K562 (cell line): ENCODE results near the gene YIPF5. TPM values are rescaled to one million over a fixed set of nuclear protein-coding genes. Genes with fewer than 3 reads are reported as not detected.

ENCODE experiments used
- CC2D1A ChIP-seq: fragments of 450-650 bp; IDR thresholded peaks from 2 replicates; pipeline ENCODE4 v1.6.1; 2017; ENCODE audit warnings: mild to moderate bottlenecking
- CEBPG ChIP-seq, 3 experiments: fragments of 200-800 bp in 1 of 3; sonication (Bioruptor generic) in 1 of 3; sonication (generic) in 1 of 3; formaldehyde crosslinking in 1 of 3; IDR thresholded peaks in 2 of 3; conservative IDR thresholded peaks in 1 of 3; 2 replicates each; pipeline versions ENCODE4 v1.6.1 to v1.8.0; 2016 to 2022; ENCODE audit warnings: missing compliant biosample characterization in 2 of 3, missing genetic modification characterization in 2 of 3, mild to moderate bottlenecking in 1 of 3, missing genetic modification reagents in 1 of 3
- KDM5B ChIP-seq: fragments of 200-600 bp; sonication (generic); IDR thresholded peaks from 2 replicates; pipeline ENCODE4 v1.6.1; 2012; ENCODE audit warnings: low read depth, mild to moderate bottlenecking, moderate library complexity, low read length, control low read depth, inconsistent platforms; ENCODE audit not compliant: insufficient replicate concordance
- PHF20 ChIP-seq: fragments of 450-650 bp; IDR thresholded peaks from 2 replicates; pipeline ENCODE4 v1.6.1; 2018; ENCODE audit not compliant: partially characterized antibody
- RAD21 ChIP-seq, 2 experiments: fragments of 250-450 bp in 1 of 2; fragments of 450-650 bp in 1 of 2; sonication (Bioruptor Pico) in 1 of 2; formaldehyde crosslinking in 1 of 2; IDR thresholded peaks in 1 of 2; conservative IDR thresholded peaks in 1 of 2; 2 replicates each; pipeline versions ENCODE4 v1.4.0 to v1.8.0; 2020 to 2022; ENCODE audit warnings: mild to moderate bottlenecking in 2 of 2, moderate library complexity in 1 of 2
- ZNF551 ChIP-seq: fragments of 250-450 bp; sonication (Bioruptor Pico); IDR thresholded peaks from 2 replicates; pipeline ENCODE4 v1.5.0; 2021; ENCODE audit warnings: mild to moderate bottlenecking, moderate library complexity
- polyA plus RNA-seq, 8 experiments: library from polyadenylated mRNA; depleted of rRNA in 4 of 8; stranded (reverse) in 5 of 8; unstranded in 3 of 8; fragments of >200 nt; fragmentation: Nextera tagmentation in 2 of 8; fragmentation: Illumina TruSeq in 1 of 8; extraction: Ambion mirVana in 2 of 8; extraction: Trizol in 1 of 8; gene quantifications; 2 replicates each; pipeline versions ENCODE4 v1.2.1 to v1.2.3, GENCODE V29; 2011 to 2014; ENCODE audit warnings: inconsistent platforms in 1 of 8, missing spikeins in 1 of 8
- total RNA-seq, 7 experiments: library from RNA; depleted of rRNA in 6 of 7; stranded (reverse); fragments of >200 nt in 6 of 7; fragmentation: Illumina TruSeq in 2 of 7; extraction: Trizol in 2 of 7; gene quantifications; 2 replicates each; pipeline versions ENCODE4 v1.2.1 to v1.2.3, GENCODE V29; 2011 to 2021; ENCODE audit warnings: low replicate concordance in 1 of 7
- TF ChIP-seq, protein P1 (sequence below): fragments of 150-350 bp; IDR thresholded peaks from 2 replicates; pipeline ENCODE4 v1.6.1; 2014; ENCODE audit warnings: low read depth, mild to moderate bottlenecking, low read length, borderline replicate concordance
- TF ChIP-seq, protein P2 (sequence below): sonication (generic); IDR thresholded peaks from 2 replicates; pipeline ENCODE4 v1.6.1; 2016
- TF ChIP-seq, protein P3 (sequence below): fragments of 450-650 bp; IDR thresholded peaks from 2 replicates; pipeline ENCODE4 v1.6.1; 2017; ENCODE audit warnings: antibody characterized with exemption, mild to moderate bottlenecking
- TF ChIP-seq, protein P4 (sequence below), 2 experiments: IDR thresholded peaks; 2 replicates each; pipeline ENCODE4 v1.6.1; 2011; ENCODE audit warnings: borderline replicate concordance in 1 of 2, control low read depth in 1 of 2, low read depth in 1 of 2, low read length in 1 of 2, mild to moderate bottlenecking in 1 of 2, mixed read lengths in 1 of 2, moderate library complexity in 1 of 2; ENCODE audit not compliant: insufficient read depth in 1 of 2, insufficient read length in 1 of 2, poor library complexity in 1 of 2, severe bottlenecking in 1 of 2; ENCODE audit errors: extremely low read depth in 1 of 2
- TF ChIP-seq, protein P5 (sequence below): sonication (generic); formaldehyde crosslinking; IDR thresholded peaks from 2 replicates; pipeline ENCODE4 v1.9.0; 2022; ENCODE audit warnings: mild to moderate bottlenecking, missing genetic modification reagents
- TF ChIP-seq, protein P6 (sequence below): IDR thresholded peaks from 2 replicates; pipeline ENCODE4 v1.6.1; 2011; ENCODE audit not compliant: insufficient read length; ENCODE audit errors: extremely low read depth

Gene YIPF5
- total and polyA plus RNA-seq, 9 of the 15 experiments (the other 6 are each of a cell fraction or from before 2014, with no cell fraction given) = 12.1 to 52.9 (median 33.7) TPM

DNA sequence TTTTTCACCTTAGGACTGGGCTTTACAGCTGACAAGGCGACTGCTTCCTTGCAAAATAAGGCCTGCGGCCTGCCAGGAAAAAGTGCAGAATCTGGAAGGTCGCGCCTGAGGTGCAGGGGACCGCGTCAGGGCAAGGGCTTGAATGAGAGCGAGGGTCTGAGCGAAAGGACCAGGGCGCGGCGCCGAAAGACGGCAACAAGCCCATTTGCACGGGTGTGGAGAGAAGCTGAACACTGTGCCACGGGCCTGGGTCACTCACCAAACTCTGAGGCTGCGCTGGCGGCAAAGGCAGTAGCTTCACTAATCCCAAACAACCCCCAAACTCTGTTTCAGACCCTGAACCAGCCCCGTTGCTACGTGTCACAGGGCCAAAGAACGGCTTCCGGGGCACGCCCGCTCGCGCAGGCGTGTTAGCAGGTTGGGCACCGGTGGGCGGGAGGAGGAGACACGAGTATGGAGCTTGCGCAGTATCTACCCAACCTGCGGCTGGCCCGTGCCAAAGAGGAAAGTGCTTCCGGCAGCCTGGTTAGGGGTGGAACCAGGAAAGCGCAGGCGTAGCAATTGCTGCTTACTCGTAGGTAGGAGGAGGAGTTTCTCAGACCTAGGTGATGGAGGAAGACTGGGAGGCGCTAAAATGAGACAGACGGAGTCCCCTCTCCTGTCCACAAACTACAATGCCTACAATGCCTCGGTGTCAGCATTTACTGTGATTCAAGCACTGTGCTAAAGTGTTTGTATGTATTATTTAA lies at the start of gene YIPF5, which contains the start of gene KCTD16 (continued):
- TF ChIP-seq RAD21 (CRISPR knock-in tag; conservative IDR thresholded peaks at IDR 0.05 in 1 of 2, IDR thresholded peaks at IDR 0.05 in 1 of 2) = no peak
- TF ChIP-seq CC2D1A = no peak
- TF ChIP-seq, protein P1, sequence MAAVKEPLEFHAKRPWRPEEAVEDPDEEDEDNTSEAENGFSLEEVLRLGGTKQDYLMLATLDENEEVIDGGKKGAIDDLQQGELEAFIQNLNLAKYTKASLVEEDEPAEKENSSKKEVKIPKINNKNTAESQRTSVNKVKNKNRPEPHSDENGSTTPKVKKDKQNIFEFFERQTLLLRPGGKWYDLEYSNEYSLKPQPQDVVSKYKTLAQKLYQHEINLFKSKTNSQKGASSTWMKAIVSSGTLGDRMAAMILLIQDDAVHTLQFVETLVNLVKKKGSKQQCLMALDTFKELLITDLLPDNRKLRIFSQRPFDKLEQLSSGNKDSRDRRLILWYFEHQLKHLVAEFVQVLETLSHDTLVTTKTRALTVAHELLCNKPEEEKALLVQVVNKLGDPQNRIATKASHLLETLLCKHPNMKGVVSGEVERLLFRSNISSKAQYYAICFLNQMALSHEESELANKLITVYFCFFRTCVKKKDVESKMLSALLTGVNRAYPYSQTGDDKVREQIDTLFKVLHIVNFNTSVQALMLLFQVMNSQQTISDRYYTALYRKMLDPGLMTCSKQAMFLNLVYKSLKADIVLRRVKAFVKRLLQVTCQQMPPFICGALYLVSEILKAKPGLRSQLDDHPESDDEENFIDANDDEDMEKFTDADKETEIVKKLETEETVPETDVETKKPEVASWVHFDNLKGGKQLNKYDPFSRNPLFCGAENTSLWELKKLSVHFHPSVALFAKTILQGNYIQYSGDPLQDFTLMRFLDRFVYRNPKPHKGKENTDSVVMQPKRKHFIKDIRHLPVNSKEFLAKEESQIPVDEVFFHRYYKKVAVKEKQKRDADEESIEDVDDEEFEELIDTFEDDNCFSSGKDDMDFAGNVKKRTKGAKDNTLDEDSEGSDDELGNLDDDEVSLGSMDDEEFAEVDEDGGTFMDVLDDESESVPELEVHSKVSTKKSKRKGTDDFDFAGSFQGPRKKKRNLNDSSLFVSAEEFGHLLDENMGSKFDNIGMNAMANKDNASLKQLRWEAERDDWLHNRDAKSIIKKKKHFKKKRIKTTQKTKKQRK = no peak
- TF ChIP-seq PHF20 = peak; percentile 87
- TF ChIP-seq KDM5B = peak; percentile 77
- TF ChIP-seq, protein P2, sequence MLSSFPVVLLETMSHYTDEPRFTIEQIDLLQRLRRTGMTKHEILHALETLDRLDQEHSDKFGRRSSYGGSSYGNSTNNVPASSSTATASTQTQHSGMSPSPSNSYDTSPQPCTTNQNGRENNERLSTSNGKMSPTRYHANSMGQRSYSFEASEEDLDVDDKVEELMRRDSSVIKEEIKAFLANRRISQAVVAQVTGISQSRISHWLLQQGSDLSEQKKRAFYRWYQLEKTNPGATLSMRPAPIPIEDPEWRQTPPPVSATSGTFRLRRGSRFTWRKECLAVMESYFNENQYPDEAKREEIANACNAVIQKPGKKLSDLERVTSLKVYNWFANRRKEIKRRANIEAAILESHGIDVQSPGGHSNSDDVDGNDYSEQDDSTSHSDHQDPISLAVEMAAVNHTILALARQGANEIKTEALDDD = no peak
- TF ChIP-seq, protein P3, sequence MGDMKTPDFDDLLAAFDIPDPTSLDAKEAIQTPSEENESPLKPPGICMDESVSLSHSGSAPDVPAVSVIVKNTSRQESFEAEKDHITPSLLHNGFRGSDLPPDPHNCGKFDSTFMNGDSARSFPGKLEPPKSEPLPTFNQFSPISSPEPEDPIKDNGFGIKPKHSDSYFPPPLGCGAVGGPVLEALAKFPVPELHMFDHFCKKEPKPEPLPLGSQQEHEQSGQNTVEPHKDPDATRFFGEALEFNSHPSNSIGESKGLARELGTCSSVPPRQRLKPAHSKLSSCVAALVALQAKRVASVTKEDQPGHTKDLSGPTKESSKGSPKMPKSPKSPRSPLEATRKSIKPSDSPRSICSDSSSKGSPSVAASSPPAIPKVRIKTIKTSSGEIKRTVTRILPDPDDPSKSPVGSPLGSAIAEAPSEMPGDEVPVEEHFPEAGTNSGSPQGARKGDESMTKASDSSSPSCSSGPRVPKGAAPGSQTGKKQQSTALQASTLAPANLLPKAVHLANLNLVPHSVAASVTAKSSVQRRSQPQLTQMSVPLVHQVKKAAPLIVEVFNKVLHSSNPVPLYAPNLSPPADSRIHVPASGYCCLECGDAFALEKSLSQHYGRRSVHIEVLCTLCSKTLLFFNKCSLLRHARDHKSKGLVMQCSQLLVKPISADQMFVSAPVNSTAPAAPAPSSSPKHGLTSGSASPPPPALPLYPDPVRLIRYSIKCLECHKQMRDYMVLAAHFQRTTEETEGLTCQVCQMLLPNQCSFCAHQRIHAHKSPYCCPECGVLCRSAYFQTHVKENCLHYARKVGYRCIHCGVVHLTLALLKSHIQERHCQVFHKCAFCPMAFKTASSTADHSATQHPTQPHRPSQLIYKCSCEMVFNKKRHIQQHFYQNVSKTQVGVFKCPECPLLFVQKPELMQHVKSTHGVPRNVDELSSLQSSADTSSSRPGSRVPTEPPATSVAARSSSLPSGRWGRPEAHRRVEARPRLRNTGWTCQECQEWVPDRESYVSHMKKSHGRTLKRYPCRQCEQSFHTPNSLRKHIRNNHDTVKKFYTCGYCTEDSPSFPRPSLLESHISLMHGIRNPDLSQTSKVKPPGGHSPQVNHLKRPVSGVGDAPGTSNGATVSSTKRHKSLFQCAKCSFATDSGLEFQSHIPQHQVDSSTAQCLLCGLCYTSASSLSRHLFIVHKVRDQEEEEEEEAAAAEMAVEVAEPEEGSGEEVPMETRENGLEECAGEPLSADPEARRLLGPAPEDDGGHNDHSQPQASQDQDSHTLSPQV = no peak
- TF ChIP-seq, protein P4, sequence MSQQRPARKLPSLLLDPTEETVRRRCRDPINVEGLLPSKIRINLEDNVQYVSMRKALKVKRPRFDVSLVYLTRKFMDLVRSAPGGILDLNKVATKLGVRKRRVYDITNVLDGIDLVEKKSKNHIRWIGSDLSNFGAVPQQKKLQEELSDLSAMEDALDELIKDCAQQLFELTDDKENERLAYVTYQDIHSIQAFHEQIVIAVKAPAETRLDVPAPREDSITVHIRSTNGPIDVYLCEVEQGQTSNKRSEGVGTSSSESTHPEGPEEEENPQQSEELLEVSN (IDR thresholded peaks at IDR 0.05; ENCODE audit: borderline replicate concordance in 1 of 2, extremely low read depth in 1 of 2, insufficient read depth in 1 of 2, insufficient read length in 1 of 2, low read depth in 1 of 2, low read length in 1 of 2, poor library complexity in 1 of 2, severe bottlenecking in 1 of 2) = peak; percentile 33 to 55
- TF ChIP-seq ZNF551 (CRISPR knock-in tag) = no peak
- TF ChIP-seq, protein P5, sequence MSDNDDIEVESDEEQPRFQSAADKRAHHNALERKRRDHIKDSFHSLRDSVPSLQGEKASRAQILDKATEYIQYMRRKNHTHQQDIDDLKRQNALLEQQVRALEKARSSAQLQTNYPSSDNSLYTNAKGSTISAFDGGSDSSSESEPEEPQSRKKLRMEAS (CRISPR knock-in tag) = peak; percentile 36; the same call in 1 of the 2 replicates
- TF ChIP-seq, protein P6, sequence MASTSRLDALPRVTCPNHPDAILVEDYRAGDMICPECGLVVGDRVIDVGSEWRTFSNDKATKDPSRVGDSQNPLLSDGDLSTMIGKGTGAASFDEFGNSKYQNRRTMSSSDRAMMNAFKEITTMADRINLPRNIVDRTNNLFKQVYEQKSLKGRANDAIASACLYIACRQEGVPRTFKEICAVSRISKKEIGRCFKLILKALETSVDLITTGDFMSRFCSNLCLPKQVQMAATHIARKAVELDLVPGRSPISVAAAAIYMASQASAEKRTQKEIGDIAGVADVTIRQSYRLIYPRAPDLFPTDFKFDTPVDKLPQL = no peak
- no peak for TF ChIP-seq CEBPG (CRISPR knock-in tag; IDR thresholded peaks at IDR 0.05)
- TF ChIP-seq CEBPG (tag; conservative IDR thresholded peaks at IDR 0.05 in 1 of 2, IDR thresholded peaks at IDR 0.05 in 1 of 2) = no peak
